K562 (cell line): Measurements from ENCODE around the gene PRR7. TPM values are rescaled to one million over a fixed set of nuclear protein-coding genes. Genes with fewer than 3 reads are reported as not detected.

Experiments
- ADNP ChIP-seq: fragments of 200-800 bp; sonication (Bioruptor generic); IDR thresholded peaks from 2 replicates; pipeline ENCODE4 v1.6.1; 2016; ENCODE audit warnings: missing genetic modification characterization, missing compliant biosample characterization
- BCLAF1 ChIP-seq, 2 experiments: fragments of 450-650 bp in 1 of 2; IDR thresholded peaks; 2 replicates each; pipeline ENCODE4 v1.6.1; 2011 to 2017; ENCODE audit warnings: low read depth in 2 of 2, antibody characterized with exemption in 1 of 2, borderline replicate concordance in 1 of 2, low read length in 1 of 2, mild to moderate bottlenecking in 1 of 2, mixed read lengths in 1 of 2; ENCODE audit not compliant: control insufficient read depth in 1 of 2
- CREBBP ChIP-seq: IDR thresholded peaks from one replicate; pipeline ENCODE4 v1.6.1; 2012; ENCODE audit warnings: low read depth, mild to moderate bottlenecking, control low read depth, inconsistent platforms, low read length
- E2F6 ChIP-seq, 2 experiments: IDR thresholded peaks; 2 replicates each; pipeline ENCODE4 v1.6.1; 2011; ENCODE audit warnings: borderline replicate concordance in 1 of 2, control low read depth in 1 of 2, low read depth in 1 of 2, low read length in 1 of 2, mild to moderate bottlenecking in 1 of 2, mixed read lengths in 1 of 2, moderate library complexity in 1 of 2; ENCODE audit not compliant: insufficient read depth in 1 of 2, insufficient read length in 1 of 2, poor library complexity in 1 of 2, severe bottlenecking in 1 of 2; ENCODE audit errors: extremely low read depth in 1 of 2
- ETV6 ChIP-seq, 3 experiments: fragments of 150-350 bp in 1 of 3; sonication (generic) in 1 of 3; formaldehyde crosslinking in 1 of 3; IDR thresholded peaks; 2 replicates each; pipeline versions ENCODE4 v1.6.1 to v1.8.0; 2014 to 2022; ENCODE audit warnings: borderline replicate concordance in 2 of 3, low read depth in 2 of 3, antibody characterized with exemption in 1 of 3, low read length in 1 of 3, mild to moderate bottlenecking in 1 of 3, missing genetic modification reagents in 1 of 3
- KLF16 ChIP-seq: IDR thresholded peaks from 2 replicates; pipeline ENCODE4 v1.6.1; 2016; ENCODE audit warnings: antibody characterized with exemption
- NCOA2 ChIP-seq, 2 experiments: fragments of 450-650 bp; IDR thresholded peaks; 2 replicates each; pipeline ENCODE4 v1.6.1; 2018; ENCODE audit warnings: mild to moderate bottlenecking in 2 of 2, moderate library complexity in 1 of 2; ENCODE audit not compliant: partially characterized antibody in 2 of 2
- NKRF ChIP-seq: fragments of 450-650 bp; IDR thresholded peaks from 2 replicates; pipeline ENCODE4 v1.6.1; 2016; ENCODE audit warnings: borderline replicate concordance
- RFX7 ChIP-seq: fragments of 250-450 bp; sonication (Bioruptor Pico); IDR thresholded peaks from 2 replicates; pipeline ENCODE4 v1.5.1; 2021; ENCODE audit warnings: mild to moderate bottlenecking
- RUNX1 ChIP-seq: sonication (generic); IDR thresholded peaks from 2 replicates; pipeline ENCODE4 v1.6.1; 2016; ENCODE audit warnings: antibody characterized with exemption, low read depth
- TGIF2 ChIP-seq: sonication (generic); formaldehyde crosslinking; IDR thresholded peaks from 2 replicates; pipeline ENCODE4 v1.8.1; 2022; ENCODE audit warnings: mild to moderate bottlenecking, missing genetic modification reagents, moderate library complexity
- UBTF ChIP-seq, 2 experiments: IDR thresholded peaks; 2 replicates each; pipeline ENCODE4 v1.6.1; 2012; ENCODE audit warnings: improper control_type of control experiment in 2 of 2, low read depth in 2 of 2, low read length in 2 of 2, borderline replicate concordance in 1 of 2
- VEZF1 ChIP-seq: fragments of 200-800 bp; sonication (Bioruptor generic); IDR thresholded peaks from 2 replicates; pipeline ENCODE4 v1.6.1; 2017; ENCODE audit warnings: missing genetic modification characterization, missing compliant biosample characterization
- XRCC3 ChIP-seq: fragments of 450-650 bp; IDR thresholded peaks from 2 replicates; pipeline ENCODE4 v1.6.1; 2017; ENCODE audit warnings: mild to moderate bottlenecking, moderate library complexity
- polyA plus RNA-seq, 8 experiments: library from polyadenylated mRNA; depleted of rRNA in 4 of 8; stranded (reverse) in 5 of 8; unstranded in 3 of 8; fragments of >200 nt; fragmentation: Nextera tagmentation in 2 of 8; fragmentation: Illumina TruSeq in 1 of 8; extraction: Ambion mirVana in 2 of 8; extraction: Trizol in 1 of 8; gene quantifications; 2 replicates each; pipeline versions ENCODE4 v1.2.1 to v1.2.3, GENCODE V29; 2011 to 2014; ENCODE audit warnings: inconsistent platforms in 1 of 8, missing spikeins in 1 of 8
- total RNA-seq, 7 experiments: library from RNA; depleted of rRNA in 6 of 7; stranded (reverse); fragments of >200 nt in 6 of 7; fragmentation: Illumina TruSeq in 2 of 7; extraction: Trizol in 2 of 7; gene quantifications; 2 replicates each; pipeline versions ENCODE4 v1.2.1 to v1.2.3, GENCODE V29; 2011 to 2021; ENCODE audit warnings: low replicate concordance in 1 of 7

Gene PRR7
- total and polyA plus RNA-seq, 9 of the 15 experiments (the other 6 are each of a cell fraction or from before 2014, with no cell fraction given) = 0.80 to 11.3 (median 10.4) TPM; not detected in 4

- peak; percentile 63 to 81 for TF ChIP-seq E2F6 (IDR thresholded peaks at IDR 0.05; ENCODE audit: borderline replicate concordance in 1 of 2, extremely low read depth in 1 of 2, insufficient read depth in 1 of 2, insufficient read length in 1 of 2, low read depth in 1 of 2, low read length in 1 of 2, poor library complexity in 1 of 2, severe bottlenecking in 1 of 2)
- TF ChIP-seq CREBBP = no peak
- no peak for TF ChIP-seq NKRF
- peak; percentile 58; the same call in 1 of the 2 replicates for TF ChIP-seq VEZF1 (CRISPR knock-in tag)
- TF ChIP-seq XRCC3 = no peak
- no peak for TF ChIP-seq TGIF2
- TF ChIP-seq RUNX1 = no peak
- peak; percentile 83; the same call in 1 of the 2 replicates for TF ChIP-seq ADNP
- peak; percentile 31; the same call in 1 of the 2 replicates for TF ChIP-seq KLF16
- TF ChIP-seq NCOA2 (IDR thresholded peaks at IDR 0.05; ENCODE audit: partially characterized antibody in 2 of 2) = no peak
- TF ChIP-seq RFX7 (CRISPR knock-in tag) = no peak
- no peak for TF ChIP-seq UBTF (IDR thresholded peaks at IDR 0.05; ENCODE audit: borderline replicate concordance in 1 of 2, low read depth in 2 of 2, low read length in 2 of 2)
- no peak for TF ChIP-seq ETV6 (IDR thresholded peaks at IDR 0.05; ENCODE audit: borderline replicate concordance in 1 of 2, low read depth in 2 of 2, low read length in 1 of 2)
- TF ChIP-seq ETV6 (CRISPR knock-in tag; IDR thresholded peaks at IDR 0.05; ENCODE audit: borderline replicate concordance) = no peak
- TF ChIP-seq BCLAF1 (IDR thresholded peaks at IDR 0.05; ENCODE audit: borderline replicate concordance in 1 of 2, control insufficient read depth in 1 of 2, low read depth in 2 of 2, low read length in 1 of 2) = no peak
Measured at GRCh38 chr5:177425801-177426565, 20.6 kb upstream of the PRR7 start (continued).
